Testis (tissue), 2 donors: ENCODE measurements around the gene MRPL4.

Source experiments
- CTCF ChIP-seq, 3 experiments: fragments of 450-650 bp in 2 of 3; fragments of 200-600 bp in 1 of 3; sonication (generic) in 1 of 3; IDR thresholded peaks; one replicate each; pipeline ENCODE4 v1.5.1; 2016 to 2019; ENCODE audit warnings: antibody characterized with exemption in 3 of 3, mild to moderate bottlenecking in 2 of 3, moderate library complexity in 1 of 3
- POLR2A ChIP-seq: fragments of 450-650 bp; IDR thresholded peaks from one replicate; pipeline ENCODE4 v1.6.1; 2017; ENCODE audit warnings: antibody characterized with exemption, mild to moderate bottlenecking, moderate library complexity

GRCh38 chr19:10203686-10204085 is 48.3 kb upstream of the MRPL4 start:
- TF ChIP-seq POLR2A = no peak
- no peak for TF ChIP-seq CTCF (IDR thresholded peaks at IDR 0.05)
